ENCODE results near the gene METRN.
"Not testable (repeated sequence)": the region's sequence is repeated elsewhere in the genome, so short reads cannot be mapped to it uniquely, and the experiment has no call there.

The METRN gene

DNA sequence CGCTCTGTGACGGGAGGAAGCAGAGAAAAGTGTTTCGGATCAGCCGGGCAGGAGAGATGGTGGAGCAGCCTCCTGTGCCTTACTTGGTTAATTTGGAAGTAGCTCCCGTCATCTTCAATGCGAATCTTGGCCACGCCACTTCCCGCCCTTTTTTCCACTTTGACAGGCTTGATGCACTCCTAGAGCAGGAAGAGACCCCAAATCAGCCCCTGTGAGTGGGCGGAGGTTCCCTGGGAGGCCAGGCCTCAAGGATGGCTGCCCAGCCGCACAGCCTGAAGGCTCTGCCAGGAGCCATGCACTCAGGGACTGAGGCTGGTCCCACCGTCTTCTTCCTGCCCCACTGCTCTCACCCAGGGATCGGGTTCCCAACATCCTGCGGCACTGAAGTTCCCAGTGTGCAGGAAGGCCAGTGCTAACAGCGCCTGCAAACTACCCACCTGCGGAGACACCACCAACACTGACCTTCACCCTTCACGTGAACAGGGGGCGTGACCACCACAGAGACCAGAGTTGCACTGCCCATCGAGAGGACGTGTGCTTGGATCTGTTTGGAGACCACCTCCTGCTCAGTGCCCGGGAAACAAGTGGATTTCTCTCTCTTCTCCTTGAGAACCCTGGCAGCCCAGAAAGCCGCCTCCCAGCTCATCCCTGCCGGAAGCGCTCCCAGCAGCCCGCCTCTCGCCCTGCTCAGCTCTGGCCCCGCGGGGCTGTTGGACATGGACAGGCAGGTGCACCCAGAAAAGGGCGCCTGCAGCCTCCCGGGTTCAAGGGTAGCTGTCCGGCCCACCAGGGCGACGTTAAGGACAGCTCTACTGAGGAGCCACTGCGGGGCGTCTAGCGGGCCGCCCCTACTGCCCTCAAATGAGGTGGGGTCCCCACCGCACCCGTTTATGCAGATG is 24.9 kb downstream of the METRN start:
- no peak for DNase-seq

DNA sequence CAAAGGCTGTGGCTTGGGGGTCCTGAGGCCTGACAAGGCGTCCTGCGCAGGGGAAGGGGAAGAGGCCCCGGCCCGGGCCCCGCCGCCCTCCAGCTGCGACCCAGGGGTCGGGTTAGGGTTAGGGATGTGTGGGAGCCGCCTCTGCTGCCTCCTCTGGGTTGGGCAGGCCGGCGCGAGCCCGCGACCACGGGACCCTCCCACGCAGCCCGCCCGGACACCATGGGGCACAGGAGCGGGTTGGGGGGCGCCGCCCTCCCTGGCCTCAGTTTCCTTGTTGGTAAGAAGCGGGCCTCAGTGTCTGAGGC is 25.5 kb downstream of the METRN start:
- no peak for DNase-seq

DNA sequence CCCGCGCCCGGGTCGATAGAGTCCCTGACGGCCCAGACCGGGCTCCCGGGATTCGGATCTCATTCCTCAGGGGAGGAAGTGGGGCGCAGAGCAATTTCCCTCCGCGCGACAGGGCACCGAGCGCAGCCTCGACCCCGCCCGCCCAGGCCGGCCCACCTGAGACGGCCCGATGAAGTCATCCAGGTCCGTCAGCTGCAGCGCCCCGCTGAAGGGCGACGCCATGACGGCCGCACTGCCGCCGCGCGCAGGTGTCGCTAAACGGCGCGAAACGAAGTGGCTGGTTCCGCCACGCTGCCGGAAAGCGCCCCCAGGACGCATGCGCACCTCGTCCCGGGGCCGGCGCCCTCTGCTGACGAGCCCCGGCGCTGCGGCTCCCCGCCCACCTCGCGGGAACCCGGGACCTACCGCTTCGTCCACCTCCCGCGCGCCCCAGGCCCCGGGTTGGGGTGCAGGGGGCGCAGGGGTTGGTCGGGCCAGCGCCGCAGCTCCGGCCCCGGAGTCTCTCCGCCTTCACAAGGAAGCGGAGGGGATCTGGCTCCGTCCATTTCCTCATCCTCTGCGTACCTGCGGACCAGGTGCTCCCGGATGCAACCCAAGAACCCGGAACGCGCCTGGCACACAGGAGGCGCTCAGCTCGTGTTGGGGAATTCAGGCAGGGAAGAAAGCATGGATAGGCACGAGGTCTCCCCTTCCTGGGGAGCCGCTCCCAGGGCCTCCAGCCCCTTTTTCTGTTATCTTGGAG is 26.0 kb downstream of the METRN start, which contains the start of gene CIAO3:
Gene CIAO3, minus strand, starts transcription at position 234 of the 742 bp plus-strand sequence. Its CDS starts 12 bp downstream, at position 222.
- DNase-seq: peak; percentile 83

DNA sequence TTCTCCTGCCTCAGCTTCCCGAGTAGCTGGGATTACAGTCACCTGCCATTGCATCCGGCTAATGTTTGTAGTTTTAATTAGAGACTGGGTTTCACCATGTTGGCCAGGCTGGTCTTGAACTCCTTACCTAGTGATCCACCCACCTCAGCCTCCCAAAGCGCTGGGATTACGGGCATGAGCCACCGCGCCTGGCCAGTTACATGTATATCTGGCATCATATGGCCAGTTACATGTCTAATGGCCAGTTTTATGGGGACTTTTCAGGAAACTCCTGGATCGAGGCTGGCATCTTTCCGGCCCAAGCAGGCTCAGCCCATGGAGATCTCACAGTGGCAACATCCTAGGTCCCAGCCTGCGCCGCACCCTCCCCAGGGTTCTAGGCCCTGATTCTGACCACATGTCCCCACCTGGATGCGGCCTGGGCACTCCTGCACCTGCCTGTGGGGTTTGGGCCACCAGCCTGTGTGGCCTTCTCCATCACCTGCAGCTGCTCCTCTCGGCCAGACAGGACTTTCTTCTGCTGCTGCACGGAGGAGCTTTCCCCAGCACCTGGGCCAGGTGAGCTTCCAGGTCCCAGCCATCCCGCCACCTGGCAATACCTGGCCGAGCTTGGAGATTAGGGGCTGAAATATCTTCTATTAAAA is 27.2 kb downstream of the METRN start:
- DNase-seq: no peak

DNA sequence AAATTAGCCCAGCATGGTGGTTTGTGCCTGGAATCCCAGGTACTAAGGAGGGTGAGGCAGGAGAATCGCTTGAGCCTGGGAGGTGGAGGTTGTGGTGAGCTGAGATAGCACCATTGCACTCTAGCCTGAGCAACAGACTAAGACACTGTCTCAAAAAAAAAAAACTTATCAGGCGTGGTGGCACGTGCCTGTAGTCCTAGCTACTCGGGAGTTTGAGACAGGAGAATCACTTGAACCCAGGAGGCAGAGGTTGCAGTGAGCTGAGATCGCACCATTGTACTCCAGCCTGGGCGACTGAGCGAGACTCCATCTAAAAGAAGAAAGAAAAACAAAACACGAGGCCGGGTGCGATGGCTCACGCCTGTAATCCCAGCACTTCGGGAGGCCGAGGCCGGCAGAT is 28.0 kb downstream of the METRN start:
- DNase-seq: not testable (repeated sequence)

DNA sequence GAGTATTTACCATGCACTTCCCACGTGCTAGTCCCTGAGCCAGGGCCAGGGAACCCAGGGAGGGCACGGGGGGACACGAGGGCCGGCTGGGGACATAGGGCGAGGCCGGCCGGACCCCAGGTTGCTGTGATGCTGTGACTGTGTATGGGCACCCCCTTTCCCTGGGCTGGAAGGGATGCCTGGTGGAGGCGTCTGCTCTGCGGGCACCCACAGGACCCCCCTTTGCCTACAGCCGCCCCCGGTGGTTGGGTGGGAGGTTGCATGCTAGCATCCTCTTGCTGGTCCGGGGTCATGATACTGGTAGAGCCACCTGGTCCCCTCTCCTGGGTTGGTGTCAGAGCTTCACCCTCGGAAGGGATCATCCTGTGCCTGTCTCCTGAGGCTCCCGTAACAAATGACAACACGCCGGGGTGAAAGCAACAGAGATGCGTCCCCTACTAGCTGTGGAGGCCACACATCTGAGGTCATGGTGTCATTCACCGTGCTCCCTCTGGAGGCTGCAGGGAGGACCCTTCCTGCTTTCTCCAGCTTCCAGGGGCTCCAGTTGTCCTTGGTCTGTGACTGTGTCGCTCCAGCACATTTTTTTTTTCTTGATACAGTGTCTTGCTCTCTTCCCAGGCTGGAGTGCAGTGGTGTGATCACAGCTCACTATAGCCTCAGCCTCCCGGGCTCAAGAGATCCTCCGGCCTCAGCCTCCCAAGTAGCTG is 29.0 kb downstream of the METRN start:
- DNase-seq: no peak

DNA sequence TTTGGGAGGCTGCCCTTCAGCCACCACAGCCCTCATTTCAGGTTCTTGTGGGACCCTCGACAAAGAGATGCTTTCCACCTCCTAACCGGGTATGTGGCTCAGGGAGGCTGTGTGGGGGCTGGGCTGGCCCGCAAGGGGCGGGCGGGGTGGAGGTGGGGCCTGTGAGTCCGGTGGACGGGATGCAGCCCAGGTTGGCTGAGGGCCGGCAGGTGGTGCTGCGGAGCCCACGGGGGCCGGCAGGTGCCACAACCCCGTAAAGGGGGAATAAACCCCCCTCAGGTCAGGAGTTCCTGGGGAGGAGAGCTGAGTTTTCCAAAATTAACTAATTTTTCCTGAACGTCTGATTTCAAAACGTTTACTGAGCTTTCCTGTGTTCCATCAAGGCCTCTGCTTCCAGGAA is 30.8 kb downstream of the METRN start:
- DNase-seq: no peak

DNA sequence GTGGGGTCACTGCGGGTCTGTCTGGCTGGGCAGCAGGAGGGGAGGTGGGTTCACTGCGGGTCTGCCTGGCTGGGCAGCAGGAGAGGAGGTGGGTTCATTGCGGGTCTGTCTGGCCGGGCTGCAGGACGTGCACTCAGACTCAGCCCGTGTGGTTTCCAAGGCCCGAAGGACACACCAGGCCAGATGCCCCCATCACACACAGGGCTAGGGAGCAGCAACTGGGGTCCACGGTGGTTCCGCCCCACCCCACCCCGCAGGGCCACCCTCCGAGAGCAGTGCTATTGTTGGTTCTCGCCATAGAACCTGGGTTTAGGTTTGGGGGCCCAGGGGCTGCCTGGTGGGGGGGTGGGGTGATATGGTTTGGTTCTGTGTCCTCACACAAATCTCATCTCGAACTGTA is 31.7 kb downstream of the METRN start:
- DNase-seq: no peak

DNA sequence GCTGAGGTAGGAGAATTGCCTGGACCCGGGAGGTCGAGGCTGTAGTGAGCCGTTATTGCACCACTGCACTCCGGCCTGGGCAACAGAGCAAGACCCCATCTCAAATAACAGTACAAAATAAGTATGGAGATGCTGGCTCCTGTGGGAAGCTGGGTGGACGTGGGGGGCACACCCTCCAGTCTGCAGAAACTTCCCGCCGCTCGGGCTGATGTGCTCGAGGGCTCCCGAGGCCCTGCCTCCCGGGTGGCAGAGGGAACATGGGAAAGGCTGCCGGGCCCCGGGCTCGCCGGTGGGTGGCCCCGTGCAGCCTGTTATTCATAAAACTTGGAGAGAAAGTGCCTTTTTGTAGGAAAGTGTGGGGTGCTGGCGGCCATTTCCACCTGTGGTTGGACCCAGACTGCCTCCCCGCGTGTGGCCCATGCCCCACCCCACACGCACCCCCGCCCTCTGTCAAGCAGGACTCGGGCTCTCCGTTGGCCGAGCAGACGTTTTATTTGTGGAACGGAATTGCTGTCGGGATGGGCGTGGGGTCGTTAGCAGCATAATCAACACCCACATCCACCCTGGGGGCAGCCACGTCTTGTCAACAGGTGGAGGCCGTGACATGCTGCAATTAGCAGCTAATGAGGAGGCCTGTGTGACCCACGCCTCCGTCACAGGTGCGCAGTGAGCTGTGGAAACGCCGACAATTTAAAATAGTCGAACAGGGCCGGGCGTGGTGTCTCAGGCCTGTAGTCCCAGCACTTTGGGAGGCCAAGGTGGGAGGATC is 33.2 kb downstream of the METRN start:
- DNase-seq: no peak

DNA sequence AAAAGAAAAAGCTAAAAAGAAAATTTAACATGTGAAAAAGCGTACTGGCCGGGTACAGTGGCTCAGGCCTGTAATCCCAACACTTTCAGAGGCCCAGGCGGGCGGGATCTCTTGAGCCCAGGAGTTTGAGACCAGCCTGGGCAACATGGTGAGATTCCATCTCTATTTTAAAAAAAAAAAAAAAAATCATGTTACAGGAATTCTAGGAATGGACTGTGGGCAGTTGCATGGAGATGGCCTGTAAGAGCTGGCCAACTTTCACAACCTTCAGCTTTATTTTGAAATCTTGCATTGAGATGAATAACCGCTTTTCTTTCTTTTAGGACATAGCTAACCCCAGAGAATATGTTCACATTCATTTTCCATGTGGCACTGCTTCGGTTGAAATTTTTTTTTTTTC is 34.1 kb downstream of the METRN start:
- DNase-seq: peak; percentile 77

DNA sequence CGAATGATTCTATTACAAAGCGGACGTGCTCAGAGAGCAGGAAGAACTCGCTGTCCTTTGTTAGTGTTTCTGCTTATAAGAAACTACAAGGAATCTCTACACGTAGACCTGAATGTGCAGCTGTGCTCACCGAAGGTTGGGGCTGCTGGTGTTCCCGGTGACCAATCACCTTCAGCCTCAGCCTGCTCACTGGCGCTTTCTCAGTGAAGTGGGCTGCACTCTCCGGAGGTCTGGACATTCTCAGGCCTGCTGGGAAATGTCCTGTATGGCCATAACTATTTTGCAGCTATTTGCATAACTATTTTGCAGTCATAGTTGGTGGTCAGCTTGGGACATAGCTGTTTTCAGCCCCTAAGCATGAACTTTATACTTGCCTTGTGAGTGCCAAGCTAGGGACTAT is 35.6 kb downstream of the METRN start:
- no peak for DNase-seq

DNA sequence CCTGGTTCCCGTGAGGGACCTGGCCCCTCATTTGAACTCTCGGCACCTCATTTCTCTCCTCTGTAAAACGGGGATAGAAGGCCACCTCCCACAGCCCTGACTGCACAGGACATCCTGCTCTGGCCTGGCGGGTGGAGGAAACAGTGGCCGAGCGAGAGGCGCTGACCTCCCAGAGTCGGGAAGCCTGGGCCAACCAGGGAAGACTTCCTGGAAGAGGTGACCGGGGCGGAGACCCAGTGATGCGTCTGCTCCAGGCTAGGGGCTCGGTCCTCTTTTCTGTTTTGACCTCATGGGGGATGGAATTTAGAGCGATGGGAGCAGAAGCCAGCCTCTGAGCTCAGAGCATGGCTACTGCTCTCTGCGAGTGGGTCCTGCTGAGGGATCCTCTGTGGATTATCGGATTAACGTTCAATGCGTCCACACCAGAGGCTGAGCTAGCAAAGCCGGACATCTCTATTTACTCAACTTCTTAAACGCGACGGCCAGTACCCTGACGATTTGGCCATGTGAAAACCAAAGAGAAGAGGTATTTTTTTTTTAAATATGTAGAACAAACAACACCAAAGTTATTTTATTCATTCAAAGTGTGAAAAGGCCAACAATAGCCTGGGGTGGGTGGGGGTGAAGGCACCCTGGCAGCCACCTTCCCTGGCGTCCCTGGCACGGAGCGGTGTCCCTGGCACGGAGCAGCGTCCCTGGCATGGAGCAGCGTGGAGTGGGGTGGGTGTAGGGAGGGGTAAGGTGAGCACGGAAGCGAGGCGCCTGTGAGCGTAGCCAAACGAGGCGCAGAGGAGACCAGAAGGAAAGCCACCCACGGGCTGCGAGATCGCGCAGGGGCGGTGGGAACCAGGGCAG is 36.5 kb downstream of the METRN start:
- no peak for DNase-seq

DNA sequence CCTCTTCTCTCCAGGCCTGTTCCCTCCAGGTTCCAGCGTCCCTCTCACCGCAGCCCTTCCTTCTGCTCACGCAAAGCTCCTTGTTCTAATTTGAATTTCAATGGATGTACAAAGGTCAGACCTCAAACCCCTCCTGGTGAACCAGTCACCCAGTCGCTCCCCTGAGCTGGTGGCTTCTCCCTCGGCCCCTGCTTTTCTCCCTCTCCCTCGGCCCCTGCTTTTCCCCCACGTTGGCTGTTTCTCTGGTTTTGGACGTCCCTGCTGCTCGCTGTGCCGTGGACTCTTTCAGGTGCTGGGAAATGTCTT is 37.0 kb downstream of the METRN start:
- DNase-seq: no peak

DNA sequence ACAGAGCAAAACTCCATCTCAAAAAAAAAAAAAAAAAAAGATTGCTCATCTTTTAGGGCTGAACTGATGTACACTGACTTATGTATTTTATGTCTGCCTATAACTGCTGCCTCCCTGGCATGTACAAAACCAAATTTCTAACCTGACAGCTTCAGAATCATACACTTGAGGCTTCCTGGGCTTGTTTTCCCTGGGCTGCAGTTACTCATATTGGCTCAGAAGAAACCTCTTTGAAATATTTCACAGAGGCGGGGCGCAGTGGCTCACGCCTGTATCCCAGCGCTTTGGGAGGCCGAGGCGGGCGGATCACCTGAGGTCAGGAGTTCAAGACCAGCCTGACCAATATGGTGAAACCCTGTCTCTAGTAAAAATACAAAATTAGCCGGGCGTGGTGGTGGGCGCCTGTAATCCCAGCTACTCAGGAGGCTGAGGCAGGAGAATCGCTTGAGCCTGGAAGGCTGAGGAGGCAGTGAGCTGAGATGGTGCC is 39.2 kb downstream of the METRN start:
- DNase-seq: not testable (repeated sequence)

DNA sequence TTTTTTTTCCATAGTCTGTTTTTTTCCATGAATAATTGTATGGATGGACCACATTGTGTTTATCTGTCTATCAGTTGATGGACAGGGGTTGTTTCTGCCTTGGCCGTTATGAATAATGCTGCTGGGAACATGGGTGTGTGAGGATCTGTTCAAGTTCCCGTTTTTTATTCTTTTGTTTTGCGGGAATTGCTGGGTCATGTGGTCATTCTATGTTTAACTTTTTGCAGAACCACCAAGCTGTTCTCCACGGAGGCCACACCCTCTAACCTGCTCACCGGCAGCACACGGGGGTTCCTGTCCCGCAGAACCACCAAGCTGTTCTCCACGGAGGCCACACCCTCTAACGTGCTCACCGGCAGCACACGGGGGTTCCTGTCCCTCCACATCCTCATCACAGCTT is 39.7 kb downstream of the METRN start:
- DNase-seq: no peak

DNA sequence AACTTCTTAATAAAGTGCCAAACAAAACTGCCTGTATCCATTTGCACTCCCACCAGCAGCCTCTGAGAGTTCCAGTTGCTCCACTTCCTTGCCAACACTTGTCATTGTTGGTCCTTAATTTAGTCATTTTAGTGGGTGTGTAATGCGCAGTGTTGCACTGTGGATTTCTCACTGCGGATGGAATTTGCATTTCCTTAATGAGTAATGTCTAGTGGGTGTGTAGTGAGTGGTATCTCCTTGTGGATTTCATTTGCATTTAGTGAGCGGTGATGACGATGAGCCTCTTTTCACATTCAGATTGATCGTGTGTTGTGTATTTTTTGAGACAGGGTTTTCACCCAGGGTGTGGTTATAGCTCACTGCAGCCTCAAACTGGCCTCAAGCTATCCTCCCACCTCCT is 41.5 kb downstream of the METRN start:
- no peak for DNase-seq

DNA sequence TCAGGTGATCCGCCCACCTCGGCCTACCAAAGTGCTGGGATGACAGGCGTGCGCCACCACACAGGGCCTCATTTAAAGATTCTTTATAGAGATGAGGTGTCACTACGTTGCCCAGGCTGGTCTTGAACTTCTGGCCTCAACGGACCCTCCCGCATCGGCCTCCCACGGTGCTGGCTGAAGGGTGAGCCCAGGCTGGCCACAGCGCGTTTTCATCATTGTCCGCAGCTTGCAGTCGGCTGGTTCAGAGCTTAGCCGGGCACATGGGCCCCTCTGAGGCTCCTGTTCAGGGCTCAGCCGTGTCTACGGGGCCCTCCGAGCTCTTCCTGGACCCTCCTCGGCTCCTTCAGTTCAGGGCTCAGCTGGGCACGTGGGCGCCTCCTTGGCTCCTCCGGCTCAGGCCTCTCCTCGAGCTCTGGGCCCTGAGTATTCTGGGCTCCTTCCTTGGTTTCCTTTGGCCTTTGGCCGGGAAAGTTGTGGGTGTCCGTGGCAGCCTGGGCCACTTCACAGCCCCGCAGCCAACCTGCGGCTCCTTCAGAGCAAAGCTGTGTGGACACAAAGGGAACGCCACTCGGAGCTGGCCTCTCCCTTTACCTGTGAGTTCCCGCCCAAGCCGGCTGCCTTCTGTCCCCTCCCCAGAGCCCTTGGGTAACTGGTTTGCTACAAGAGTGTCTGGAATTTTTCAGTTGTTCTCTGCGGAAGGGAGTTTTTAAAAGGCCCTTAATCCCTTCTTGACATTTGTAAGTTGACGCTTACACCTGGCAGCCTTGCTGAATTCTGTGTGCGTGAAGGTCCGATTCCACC is 44.4 kb downstream of the METRN start:
- DNase-seq: no peak

DNA sequence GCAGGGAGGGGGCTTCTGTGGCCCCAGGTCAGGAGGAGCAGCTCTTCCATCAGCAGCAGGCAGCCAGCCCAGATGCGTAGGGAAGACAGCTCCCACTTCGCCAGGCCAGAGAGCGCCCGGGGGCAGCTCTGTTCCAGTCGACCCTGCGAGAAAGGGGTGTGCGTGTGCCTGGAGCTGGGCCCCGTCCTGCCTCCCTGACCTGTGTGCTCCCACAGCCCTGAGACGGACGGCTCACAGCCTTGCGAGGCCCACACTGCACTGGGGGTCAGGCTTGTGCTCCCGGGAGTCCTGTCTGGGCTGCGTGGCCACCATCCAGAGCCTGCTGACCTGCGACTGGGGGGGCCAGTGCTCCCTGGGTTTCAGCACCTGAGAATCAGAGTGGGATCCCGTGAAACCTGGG is 45.1 kb downstream of the METRN start:
- DNase-seq: no peak

DNA sequence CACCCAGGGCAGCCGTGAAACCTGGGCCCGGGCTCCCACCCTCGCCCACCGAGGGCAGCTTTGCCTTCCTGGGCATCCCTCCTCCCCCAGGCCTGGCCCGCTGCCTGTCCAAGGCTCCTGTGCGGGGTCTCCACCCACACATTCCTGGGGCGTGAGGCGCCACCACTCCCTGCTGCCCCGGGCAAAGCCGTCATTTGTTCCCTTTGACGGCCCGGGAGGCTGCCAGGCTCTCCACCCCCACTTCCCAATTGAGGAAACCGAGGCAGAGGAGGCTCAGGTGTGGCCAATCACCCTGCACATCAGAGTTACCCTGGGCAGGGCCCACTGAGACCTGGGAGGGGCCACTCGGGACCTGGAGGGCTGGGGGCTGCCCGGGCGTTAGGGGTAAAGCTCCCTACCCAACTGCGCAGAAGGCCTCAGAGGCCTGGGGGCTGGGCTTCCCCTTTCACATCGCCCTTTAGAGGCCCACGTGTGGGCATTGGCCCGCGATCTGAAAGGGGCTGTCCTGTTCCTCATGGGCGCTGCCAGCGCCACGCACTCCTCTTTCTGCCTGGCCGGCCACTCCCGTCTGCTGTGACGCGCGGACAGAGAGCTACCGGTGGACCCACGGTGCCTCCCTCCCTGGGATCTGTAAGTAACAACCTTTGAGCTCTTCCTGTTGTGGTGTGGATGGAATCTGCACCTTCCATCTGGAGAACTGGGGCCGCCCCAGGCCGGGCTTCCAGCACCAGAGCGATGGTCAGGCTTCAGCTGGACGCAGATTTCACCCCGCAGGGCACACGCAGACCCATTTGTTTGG is 45.8 kb downstream of the METRN start, which contains the start of gene MSLN:
Gene MSLN, plus strand, starts transcription at position 190 of the 799 bp plus-strand sequence. CDS start 1,947 bp downstream, outside the sequence.
- peak; percentile 79 for DNase-seq

Measured in EL (cell line).